Kidney epithelial cell (primary cell): Measurements from ENCODE around the gene NANOS2. TPM values are rescaled to one million over a fixed set of nuclear protein-coding genes. Genes with fewer than 3 reads are reported as not detected.

Experiments
- DNase-seq: peaks from one replicate; pipeline ENCODE4 v3.0.0-alpha.2; 2010; ENCODE audit warnings: low read depth
- H3K27me3 ChIP-seq: 2 replicates; pipeline ENCODE4 v1.6.0; 2011; ENCODE audit warnings: low read length; ENCODE audit not compliant: control insufficient read depth, insufficient read depth
- H3K36me3 ChIP-seq: 2 replicates; pipeline ENCODE4 v1.5.1; 2011; ENCODE audit warnings: low read length; ENCODE audit not compliant: control insufficient read depth, insufficient read depth
- H3K4me3 ChIP-seq: 2 replicates; pipeline ENCODE4 v1.5.1; 2011; ENCODE audit warnings: low read depth, mild to moderate bottlenecking, control low read depth, low read length
- total RNA-seq: library from RNA; depleted of rRNA; stranded (reverse); fragments of >200 nt; gene quantifications from 2 replicates; pipeline ENCODE4 v1.2.3, GENCODE V29; 2015
- TF ChIP-seq, protein P1 (sequence below): IDR thresholded peaks from 2 replicates; pipeline ENCODE4 v1.5.1; 2011; ENCODE audit warnings: mild to moderate bottlenecking, moderate library complexity, low read length, control low read depth, inconsistent platforms; ENCODE audit not compliant: insufficient read depth, poor library complexity, severe bottlenecking

NANOS2 gene
- total RNA-seq, 1 donor from 2014 or later = not detected

DNA sequence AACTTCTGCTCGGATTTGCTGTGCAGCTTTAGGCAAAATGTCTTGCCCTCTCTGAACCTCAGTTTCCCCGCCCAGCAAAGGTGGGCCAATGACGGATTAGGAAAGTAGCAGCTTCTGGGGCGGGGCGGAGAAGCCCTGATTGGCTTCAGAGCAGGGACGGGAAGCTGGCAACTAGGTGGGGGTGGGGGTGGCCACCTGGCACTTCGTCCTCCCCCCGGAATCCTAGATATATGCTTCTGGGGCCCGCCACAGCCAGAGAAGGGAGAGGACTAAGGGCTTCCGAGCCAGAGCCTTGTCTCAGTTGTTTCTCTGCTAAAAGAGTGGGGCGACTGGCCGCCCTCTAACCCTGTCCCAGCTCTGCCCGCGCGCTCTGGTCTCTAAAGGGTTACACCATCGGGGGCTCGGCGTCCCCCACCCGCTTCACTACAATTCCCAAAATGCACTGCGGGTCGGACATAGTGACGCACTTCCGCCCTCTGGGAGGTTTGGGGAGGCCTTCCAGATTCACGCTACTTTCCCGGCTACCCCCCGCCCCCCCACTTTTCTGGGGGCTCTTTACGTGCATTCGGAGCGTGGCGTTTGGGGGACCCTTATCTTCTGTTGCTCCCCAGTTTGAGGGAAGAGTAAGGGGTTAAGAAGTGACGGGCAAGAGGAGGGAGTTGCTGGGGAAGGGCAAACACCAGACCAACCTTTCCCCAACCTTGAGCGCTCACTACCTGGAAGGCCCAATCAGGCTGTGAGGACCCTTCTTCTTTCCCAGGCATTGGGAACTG, 28.0 kb downstream of the NANOS2 start:
- peaks cover 1% of the 10 kb centered on the region for H3K36me3 ChIP-seq
- H3K27me3 ChIP-seq = no peaks in the 10 kb centered on the region
- TF ChIP-seq, protein P1, sequence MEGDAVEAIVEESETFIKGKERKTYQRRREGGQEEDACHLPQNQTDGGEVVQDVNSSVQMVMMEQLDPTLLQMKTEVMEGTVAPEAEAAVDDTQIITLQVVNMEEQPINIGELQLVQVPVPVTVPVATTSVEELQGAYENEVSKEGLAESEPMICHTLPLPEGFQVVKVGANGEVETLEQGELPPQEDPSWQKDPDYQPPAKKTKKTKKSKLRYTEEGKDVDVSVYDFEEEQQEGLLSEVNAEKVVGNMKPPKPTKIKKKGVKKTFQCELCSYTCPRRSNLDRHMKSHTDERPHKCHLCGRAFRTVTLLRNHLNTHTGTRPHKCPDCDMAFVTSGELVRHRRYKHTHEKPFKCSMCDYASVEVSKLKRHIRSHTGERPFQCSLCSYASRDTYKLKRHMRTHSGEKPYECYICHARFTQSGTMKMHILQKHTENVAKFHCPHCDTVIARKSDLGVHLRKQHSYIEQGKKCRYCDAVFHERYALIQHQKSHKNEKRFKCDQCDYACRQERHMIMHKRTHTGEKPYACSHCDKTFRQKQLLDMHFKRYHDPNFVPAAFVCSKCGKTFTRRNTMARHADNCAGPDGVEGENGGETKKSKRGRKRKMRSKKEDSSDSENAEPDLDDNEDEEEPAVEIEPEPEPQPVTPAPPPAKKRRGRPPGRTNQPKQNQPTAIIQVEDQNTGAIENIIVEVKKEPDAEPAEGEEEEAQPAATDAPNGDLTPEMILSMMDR = no peak

DNA sequence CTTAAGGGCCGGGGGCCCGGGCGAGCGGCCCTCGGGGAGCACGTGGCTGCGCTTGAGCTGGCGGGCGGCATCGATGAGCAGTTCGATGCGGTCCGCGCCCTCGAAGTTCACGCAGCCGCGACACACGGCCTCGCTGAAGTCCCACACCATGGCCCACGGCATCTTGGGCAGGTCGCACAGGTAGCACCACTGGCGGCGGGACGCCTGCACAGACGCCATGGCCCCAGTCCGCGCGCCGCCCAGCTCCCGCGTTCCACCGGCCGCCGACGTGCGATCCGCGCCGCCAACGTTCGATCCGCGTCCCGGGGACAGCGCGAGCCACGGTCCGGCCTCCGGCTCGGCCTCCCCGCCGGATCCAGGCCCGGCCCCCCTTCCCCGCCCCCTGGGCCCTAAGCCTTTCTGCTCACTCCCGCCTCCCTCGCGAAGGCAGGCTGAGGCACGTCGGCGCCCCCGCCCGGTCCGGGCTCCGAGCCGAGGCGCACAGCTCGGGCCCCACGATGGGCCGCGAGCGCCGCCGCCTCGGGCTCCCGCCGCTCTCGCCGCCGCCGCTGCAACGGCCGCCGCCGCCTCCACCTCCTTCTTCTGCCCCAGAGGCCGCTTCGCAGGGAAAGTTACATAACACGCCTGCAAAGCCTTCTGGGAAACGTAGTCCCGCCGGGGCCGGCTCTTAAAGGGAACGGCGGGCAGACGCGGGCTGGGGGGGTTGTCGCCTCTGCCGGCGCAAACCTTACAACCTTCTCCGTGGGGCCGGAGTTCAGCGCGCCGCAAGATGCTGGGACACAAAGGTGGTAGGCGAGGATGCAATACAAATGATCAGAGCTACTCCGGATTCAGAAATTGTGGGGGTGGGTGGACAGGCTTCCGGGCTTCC, 28.8 kb downstream of the NANOS2 start, which contains the start of gene IRF2BP1:
Gene IRF2BP1, minus strand, starts transcription at position 586 of the 871 bp plus-strand sequence. Its CDS starts 367 bp downstream, at position 219.
- H3K27me3 ChIP-seq = no peaks in the 10 kb centered on the region
- TF ChIP-seq, protein P1 = no peak
- H3K36me3 ChIP-seq = peaks cover 1% of the 10 kb centered on the region
- H3K4me3 ChIP-seq = peak within 1 kb of the TSS; percentile 81
- peak; percentile 80 for DNase-seq

More for the DNA sequence above, 28.0 kb downstream of the NANOS2 start:
- H3K4me3 ChIP-seq = peak overlapping the region; percentile 81
- peak; percentile 69 for DNase-seq

DNA sequence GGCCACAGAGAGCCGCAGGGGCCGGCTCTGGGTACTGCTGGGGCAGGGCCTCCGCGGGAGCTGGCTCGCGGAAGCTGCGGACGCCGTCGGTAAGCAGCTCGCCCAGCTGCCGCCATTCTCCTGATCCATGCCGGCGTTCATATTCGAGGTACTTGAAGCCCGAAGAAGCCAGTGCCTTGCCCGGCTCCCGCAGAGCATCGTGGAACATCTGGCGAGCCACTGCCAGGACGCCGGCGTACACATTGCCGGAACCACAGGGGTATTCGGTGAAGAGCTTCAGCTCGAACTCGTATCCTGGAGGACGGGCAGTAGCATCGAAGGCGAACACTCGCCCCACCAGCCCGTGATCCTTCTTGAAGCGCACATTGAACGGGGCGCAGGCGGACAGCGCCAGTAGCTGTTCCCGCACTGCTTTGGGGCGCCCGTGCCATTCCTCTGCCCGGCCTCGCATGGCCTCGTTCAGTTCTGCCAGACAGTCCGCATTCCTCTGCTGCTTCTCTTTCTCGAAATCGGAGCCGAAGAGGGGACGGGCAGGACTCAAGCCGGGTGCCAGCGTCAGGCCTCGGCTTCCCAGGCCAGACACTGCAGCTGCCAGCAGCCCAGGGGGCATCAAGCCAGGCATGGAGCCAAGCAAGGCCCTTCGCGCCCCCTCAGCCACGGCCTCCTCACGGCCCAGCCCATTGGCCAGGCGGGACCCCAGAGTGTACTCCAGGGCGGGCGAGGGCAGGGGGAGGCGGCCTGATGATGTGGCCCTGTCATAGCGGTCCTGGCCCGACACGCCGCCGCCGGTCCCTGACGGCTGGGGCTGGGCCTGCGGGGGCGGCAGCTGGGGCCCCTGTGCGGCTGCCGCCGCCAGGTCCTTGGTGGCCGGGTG, 29.7 kb downstream of the NANOS2 start:
- Histone ChIP-seq H3K36me3 (peaks cover 1% of the 10 kb centered on the region), H3K27me3 (no peaks in the 10 kb centered on the region), H3K4me3 (peak overlapping the region; percentile 81)
- no peak for DNase-seq
- TF ChIP-seq, protein P1 = no peak

DNA sequence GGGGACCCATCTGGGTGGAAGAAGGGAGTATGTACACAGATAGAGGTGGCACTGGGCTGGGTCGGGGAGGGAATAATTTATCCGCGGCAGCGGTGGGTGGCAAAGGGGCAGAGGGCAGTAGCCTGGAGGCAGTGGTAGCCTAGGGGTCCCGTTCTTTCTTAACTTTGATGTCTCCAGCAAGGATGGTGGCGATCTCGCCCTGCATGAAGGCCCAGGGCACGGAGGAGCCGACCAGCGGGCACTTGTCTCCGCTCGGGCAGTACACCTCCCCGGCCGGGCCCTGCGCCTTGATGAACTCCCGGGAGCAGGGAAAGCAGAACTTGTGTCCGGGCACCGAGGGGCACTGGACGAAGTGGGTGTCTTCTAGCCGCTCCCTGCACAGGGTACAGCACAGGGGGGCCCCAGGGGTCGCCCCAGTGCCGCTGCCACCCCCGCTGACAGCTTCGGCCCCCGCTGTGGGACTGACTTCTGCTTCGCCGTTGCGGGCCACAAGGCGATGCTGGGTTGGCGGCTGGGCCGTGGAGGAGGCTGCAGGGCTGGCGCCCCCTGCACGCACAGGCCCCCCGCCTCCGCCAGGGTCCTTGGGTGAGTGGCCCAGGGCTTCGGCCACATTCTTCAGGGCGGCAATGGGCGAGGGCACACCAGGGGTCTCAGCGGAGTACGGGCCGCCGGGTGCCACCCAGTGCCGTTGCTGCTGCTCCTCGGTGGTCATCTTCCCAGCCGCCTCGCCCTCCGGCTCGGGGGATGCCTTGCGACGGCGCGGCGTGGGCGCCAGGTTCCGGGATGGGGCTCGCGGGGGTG, 30.5 kb downstream of the NANOS2 start:
- Histone ChIP-seq H3K4me3 (no peak overlapping the region), H3K27me3 (no peaks in the 10 kb centered on the region), H3K36me3 (peaks cover 1% of the 10 kb centered on the region)
- TF ChIP-seq, protein P1 = no peak
- DNase-seq = no peak

DNA sequence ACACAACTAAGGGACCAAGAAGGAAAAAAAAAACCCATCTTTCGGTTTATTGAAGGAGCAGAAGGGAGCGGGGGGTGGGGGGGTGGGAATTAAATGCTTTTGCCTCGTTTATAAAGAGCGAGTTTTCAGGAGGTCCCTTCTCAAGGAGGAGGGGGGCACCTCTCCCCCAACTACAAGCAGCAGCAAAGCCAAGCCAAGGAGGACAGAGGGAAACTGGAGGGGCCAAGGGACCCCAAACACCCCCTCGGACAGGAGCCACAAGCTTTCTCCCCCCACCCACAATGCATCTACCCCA, 31.0 kb downstream of the NANOS2 start:
- TF ChIP-seq, protein P1 = no peak
- DNase-seq = no peak
- Histone ChIP-seq H3K4me3 (no peak overlapping the region), H3K36me3 (peaks cover 1% of the 10 kb centered on the region), H3K27me3 (no peaks in the 10 kb centered on the region)
